Testis (tissue), 3 donors: Measurements from ENCODE around the gene NPNT. TPM values are rescaled to one million over a fixed set of nuclear protein-coding genes. Genes with fewer than 3 reads are reported as not detected.

Experiments used
- DNase-seq: peaks from one replicate; pipeline ENCODE4 v3.0.0-alpha.2; 2019
- H3K27ac ChIP-seq, 2 donors: fragments of 200-600 bp; sonication (generic); one replicate each; pipeline ENCODE4 v1.5.1; 2019
- H3K27me3 ChIP-seq: fragments of 200-600 bp; sonication (generic); one replicate; pipeline ENCODE4 v1.5.1; 2019
- H3K36me3 ChIP-seq: fragments of 200-600 bp; sonication (generic); one replicate; pipeline ENCODE4 v1.5.1; 2017; ENCODE audit warnings: low read depth; ENCODE audit errors: missing control alignments
- H3K4me1 ChIP-seq: fragments of 200-600 bp; sonication (generic); one replicate; pipeline ENCODE4 v1.5.1; 2019
- H3K4me3 ChIP-seq, 2 donors: fragments of 200-600 bp; sonication (generic); one replicate each; pipeline ENCODE4 v1.5.1; 2017 to 2019
- H3K9me3 ChIP-seq: fragments of 200-600 bp; sonication (generic); one replicate; pipeline ENCODE4 v1.5.1; 2017
- CTCF ChIP-seq, 3 experiments: fragments of 450-650 bp in 2 of 3; fragments of 200-600 bp in 1 of 3; sonication (generic) in 1 of 3; IDR thresholded peaks; one replicate each; pipeline ENCODE4 v1.5.1; 2016 to 2019; ENCODE audit warnings: antibody characterized with exemption in 3 of 3, mild to moderate bottlenecking in 2 of 3, moderate library complexity in 1 of 3
- POLR2A ChIP-seq: fragments of 450-650 bp; IDR thresholded peaks from one replicate; pipeline ENCODE4 v1.6.1; 2017; ENCODE audit warnings: antibody characterized with exemption, mild to moderate bottlenecking, moderate library complexity
- WGBS, 2 donors: methylation state at CpG; one replicate each; pipeline ENCODE4 v1.1.5; 2018; 5-methylcytosine and 5-hydroxymethylcytosine counted together
- intact Hi-C: fragments of 100-400 bp; cut with DNase I; formaldehyde crosslinking; loops from one replicate; pipeline ENCODE4 v1.15.1; 2023; ENCODE audit warnings: low total_unique reads
- polyA plus RNA-seq: library from polyadenylated mRNA; stranded (reverse); fragments of 350-450 nt; fragmentation: Illumina TruSeq; extraction: RNeasy Lipid Tissue Mini Kit (QIAGEN cat#74804); gene quantifications from one replicate; pipeline ENCODE4 v1.2.3, GENCODE V29; 2014; ENCODE audit warnings: low read depth, low replicate concordance; ENCODE audit not compliant: insufficient read depth
- total RNA-seq, 2 donors: library from RNA; depleted of rRNA; stranded (reverse); fragments of >200 nt; gene quantifications; one replicate each; pipeline ENCODE4 v1.2.3, GENCODE V29; 2016

The NPNT gene
- total and polyA plus RNA-seq, 3 donors from 2014 or later = 5.4 to 17.9 (median 6.3) TPM

DNA sequence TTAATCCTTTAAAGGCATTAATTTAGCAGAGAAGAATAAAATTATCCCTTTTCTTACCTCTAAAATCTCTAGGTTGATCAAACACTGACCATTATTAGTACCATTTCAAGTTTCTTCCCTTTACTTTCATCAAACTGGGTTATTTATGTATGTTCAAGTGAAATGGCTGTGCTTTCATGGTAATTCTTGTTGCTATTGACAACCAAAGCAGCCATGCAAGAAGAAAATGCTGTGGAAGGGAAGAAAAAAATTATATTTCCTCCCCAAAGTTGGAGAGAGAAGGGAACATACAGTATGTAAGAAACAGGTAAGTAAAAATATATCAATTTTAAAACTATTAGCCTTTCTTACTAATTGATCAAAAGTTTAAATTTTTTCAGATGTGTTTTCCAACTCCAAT, 16.2 kb downstream of the NPNT start:
- Histone ChIP-seq H3K4me3 (no peak overlapping the region), H3K27ac (no peak overlapping the region), H3K27me3 (no peaks in the 10 kb centered on the region), H3K9me3 (no peaks in the 10 kb centered on the region), H3K36me3 (no peaks in the 10 kb centered on the region), H3K4me1 (no peaks in the 10 kb centered on the region)
- intact Hi-C loops = no loop called here
- DNase-seq = no peak
- TF ChIP-seq CTCF (IDR thresholded peaks at IDR 0.05) (no peak), POLR2A (no peak)

DNA sequence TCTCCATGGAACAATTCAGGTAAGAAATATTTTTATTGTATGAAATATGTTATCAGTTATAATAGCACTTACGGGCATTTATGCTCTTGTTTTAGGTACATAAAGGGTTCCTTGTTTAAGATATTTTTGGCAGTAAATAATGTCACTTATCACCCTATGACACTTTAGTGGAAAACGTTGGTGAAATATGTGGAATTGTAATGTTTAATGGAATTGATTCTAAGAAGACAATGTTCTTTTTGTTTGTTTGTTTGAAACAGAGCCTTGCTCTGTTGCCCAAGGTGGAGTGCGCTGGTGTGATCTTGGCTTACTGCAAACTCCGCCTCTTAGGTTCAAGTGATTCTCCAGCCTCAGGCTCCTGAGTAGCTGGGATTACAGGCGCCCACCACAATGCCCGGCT, 17.4 kb downstream of the NPNT start:
- no peak for DNase-seq
- Histone ChIP-seq H3K27me3 (no peaks in the 10 kb centered on the region), H3K36me3 (no peaks in the 10 kb centered on the region), H3K4me1 (no peaks in the 10 kb centered on the region), H3K27ac (no peak overlapping the region), H3K9me3 (no peaks in the 10 kb centered on the region), H3K4me3 (no peak overlapping the region)
- WGBS, 2 donors = 78 to 82% methylated on average over 6 of the region's 6 CpGs
- intact Hi-C loops = no loop called here
- TF ChIP-seq CTCF (IDR thresholded peaks at IDR 0.05) = no peak
- no peak for TF ChIP-seq POLR2A

GRCh38 chr4:105917171-105917685, 22.0 kb downstream of the NPNT start:
- intact Hi-C loops = no loop called here
- Histone ChIP-seq H3K36me3 (no peaks in the 10 kb centered on the region), H3K4me3 (no peak overlapping the region), H3K27ac (no peak overlapping the region), H3K27me3 (no peaks in the 10 kb centered on the region), H3K4me1 (no peaks in the 10 kb centered on the region), H3K9me3 (no peaks in the 10 kb centered on the region)
- no peak for TF ChIP-seq CTCF (IDR thresholded peaks at IDR 0.05)
- no peak for TF ChIP-seq POLR2A
- 91 to 99% methylated on average over 3 of the region's 3 CpGs for WGBS, 2 donors
- no peak for DNase-seq

DNA sequence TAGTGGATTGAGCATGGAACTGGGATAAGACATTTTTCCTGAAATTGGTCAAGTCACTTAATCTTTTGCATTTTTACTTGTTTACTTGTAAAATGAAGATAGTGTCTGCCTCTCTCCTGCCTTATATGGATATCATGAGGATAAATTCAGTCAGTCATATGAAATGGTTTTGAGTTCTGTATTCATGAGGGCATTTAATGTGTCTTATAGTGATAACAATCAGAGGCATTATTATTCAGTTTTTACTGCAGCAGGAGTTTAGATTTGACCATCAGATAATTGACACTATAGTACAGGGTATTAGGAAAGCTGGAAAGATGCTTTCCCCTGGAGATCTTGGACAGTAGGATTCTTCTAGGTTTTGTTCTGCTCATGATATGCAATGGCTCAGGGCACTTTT, 26.0 kb downstream of the NPNT start:
- no peaks in the 10 kb centered on the region for H3K36me3 ChIP-seq
- no peak overlapping the region for H3K27ac ChIP-seq
- no peaks in the 10 kb centered on the region for H3K4me1 ChIP-seq
- no peak overlapping the region for H3K4me3 ChIP-seq
- H3K27me3 ChIP-seq = no peaks in the 10 kb centered on the region
- no peaks in the 10 kb centered on the region for H3K9me3 ChIP-seq
- intact Hi-C loops = no loop called here
- no peak for DNase-seq
- TF ChIP-seq POLR2A (no peak), CTCF (IDR thresholded peaks at IDR 0.05) (no peak)

GRCh38 chr4:105923497-105924238, 28.4 kb downstream of the NPNT start:
- 46 to 49% methylated on average over 7 of the region's 7 CpGs for WGBS, 2 donors
- Histone ChIP-seq H3K27me3 (no peaks in the 10 kb centered on the region), H3K4me3 (no peak overlapping the region), H3K4me1 (no peaks in the 10 kb centered on the region), H3K36me3 (no peaks in the 10 kb centered on the region), H3K9me3 (no peaks in the 10 kb centered on the region), H3K27ac (no peak overlapping the region)
- intact Hi-C loops = no loop called here
- TF ChIP-seq CTCF (IDR thresholded peaks at IDR 0.05) = no peak
- peak; percentile 20 for DNase-seq
